ENCODE results near the gene SH3BGR.

The SH3BGR gene

DNA sequence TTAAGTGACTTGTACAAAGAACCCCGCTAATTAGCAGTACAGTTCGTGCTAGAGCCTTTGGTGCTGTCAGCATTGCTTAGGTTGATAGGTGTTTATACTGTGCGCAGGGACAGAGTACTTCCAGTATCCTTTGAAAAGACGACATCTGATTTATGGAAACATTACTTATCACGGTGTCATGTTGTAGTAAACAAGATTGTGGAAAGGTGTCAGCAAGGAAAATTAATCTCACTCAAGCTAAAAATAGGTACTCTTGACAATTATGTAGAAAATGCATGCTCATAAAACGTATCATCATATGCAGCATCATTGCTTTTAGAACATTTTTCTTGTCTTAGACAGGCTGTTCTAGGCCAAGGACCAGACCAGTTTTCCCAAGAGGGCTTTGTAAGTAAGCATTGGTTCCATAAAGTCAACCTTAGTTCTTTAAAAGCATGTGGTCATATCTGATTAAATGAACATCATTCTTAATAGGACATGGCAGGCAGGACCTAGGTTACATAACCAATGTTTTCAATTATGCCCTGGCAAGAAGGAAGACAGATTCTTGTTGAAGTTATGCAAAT lies 33.0 kb downstream of the SH3BGR start:
- no peak overlapping the region for H3K4me3 ChIP-seq (ENCODE audit: low read depth, low read length)
- TF ChIP-seq, protein P1, sequence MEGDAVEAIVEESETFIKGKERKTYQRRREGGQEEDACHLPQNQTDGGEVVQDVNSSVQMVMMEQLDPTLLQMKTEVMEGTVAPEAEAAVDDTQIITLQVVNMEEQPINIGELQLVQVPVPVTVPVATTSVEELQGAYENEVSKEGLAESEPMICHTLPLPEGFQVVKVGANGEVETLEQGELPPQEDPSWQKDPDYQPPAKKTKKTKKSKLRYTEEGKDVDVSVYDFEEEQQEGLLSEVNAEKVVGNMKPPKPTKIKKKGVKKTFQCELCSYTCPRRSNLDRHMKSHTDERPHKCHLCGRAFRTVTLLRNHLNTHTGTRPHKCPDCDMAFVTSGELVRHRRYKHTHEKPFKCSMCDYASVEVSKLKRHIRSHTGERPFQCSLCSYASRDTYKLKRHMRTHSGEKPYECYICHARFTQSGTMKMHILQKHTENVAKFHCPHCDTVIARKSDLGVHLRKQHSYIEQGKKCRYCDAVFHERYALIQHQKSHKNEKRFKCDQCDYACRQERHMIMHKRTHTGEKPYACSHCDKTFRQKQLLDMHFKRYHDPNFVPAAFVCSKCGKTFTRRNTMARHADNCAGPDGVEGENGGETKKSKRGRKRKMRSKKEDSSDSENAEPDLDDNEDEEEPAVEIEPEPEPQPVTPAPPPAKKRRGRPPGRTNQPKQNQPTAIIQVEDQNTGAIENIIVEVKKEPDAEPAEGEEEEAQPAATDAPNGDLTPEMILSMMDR (IDR thresholded peaks at IDR 0.05; ENCODE audit: low read depth, low read length) = no peak
- TF ChIP-seq MYC (IDR thresholded peaks at IDR 0.05; ENCODE audit: low read depth, low read length) = no peak
- TF ChIP-seq POLR2A (IDR thresholded peaks at IDR 0.05; ENCODE audit: extremely low read depth, insufficient read length) = no peak
- TF ChIP-seq, protein P2, sequence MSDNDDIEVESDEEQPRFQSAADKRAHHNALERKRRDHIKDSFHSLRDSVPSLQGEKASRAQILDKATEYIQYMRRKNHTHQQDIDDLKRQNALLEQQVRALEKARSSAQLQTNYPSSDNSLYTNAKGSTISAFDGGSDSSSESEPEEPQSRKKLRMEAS (IDR thresholded peaks at IDR 0.05; ENCODE audit: low read depth, low read length) = no peak
- no peak for DNase-seq (ENCODE audit: low read depth)

DNA sequence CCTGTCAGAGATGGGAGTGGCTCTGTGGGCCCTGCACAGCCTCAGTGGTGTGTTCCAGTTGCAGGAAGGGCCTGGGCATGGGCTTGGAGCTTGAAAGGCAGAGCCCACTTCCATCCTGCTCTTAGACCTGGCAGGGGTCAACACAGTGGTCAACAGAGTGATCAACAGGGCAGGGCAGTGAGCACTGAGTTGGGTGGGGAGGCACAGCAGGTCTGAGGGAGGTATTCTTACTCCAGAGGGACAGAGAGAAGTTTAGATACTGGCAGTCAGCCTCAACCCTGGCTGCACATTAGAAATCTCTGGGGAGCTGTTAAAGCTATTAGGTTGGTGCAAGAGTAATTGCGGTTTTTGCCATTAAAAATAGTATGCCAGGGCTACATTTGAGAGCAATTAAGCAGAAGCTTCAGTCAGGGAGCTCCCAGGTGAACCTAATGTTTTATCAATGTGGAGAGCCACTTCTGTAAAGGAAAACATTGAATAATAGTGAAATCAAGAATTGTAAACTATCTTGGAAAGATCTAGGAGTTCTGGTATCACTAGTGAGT lies 37.7 kb downstream of the SH3BGR start:
- H3K4me3 ChIP-seq (ENCODE audit: low read depth, low read length) = no peak overlapping the region
- TF ChIP-seq, protein P1 (IDR thresholded peaks at IDR 0.05; ENCODE audit: low read depth, low read length) = no peak
- TF ChIP-seq, protein P2 (IDR thresholded peaks at IDR 0.05; ENCODE audit: low read depth, low read length) = no peak
- TF ChIP-seq MYC (IDR thresholded peaks at IDR 0.05; ENCODE audit: low read depth, low read length) = no peak
- no peak for TF ChIP-seq POLR2A (IDR thresholded peaks at IDR 0.05; ENCODE audit: extremely low read depth, insufficient read length)
- DNase-seq (ENCODE audit: low read depth) = peak; percentile 7

DNA sequence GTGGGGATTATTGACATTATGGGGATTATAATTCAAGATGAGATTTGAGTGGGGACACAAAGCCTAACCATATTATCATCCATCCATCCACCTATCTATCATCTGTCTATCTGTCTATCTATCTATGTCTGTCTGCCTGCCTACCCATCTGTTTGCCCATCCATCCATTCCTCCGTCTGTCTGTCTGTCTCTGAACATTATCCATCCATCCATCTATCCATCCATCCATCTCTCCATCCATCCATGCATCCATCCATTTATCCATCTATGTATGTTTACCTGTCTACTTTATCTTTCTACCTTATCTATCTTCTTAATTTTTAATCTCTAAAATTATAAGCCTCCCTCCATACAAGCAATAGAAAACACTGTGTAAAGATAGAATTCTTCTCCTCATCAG lies 47.4 kb downstream of the SH3BGR start:
- DNase-seq (ENCODE audit: low read depth) = no peak
- no peak overlapping the region for H3K4me3 ChIP-seq (ENCODE audit: low read depth, low read length)
- TF ChIP-seq MYC (IDR thresholded peaks at IDR 0.05; ENCODE audit: low read depth, low read length) (no peak), POLR2A (IDR thresholded peaks at IDR 0.05; ENCODE audit: extremely low read depth, insufficient read length) (no peak)
- TF ChIP-seq, protein P2 (IDR thresholded peaks at IDR 0.05; ENCODE audit: low read depth, low read length) = no peak
- TF ChIP-seq, protein P1 (IDR thresholded peaks at IDR 0.05; ENCODE audit: low read depth, low read length) = no peak

DNA sequence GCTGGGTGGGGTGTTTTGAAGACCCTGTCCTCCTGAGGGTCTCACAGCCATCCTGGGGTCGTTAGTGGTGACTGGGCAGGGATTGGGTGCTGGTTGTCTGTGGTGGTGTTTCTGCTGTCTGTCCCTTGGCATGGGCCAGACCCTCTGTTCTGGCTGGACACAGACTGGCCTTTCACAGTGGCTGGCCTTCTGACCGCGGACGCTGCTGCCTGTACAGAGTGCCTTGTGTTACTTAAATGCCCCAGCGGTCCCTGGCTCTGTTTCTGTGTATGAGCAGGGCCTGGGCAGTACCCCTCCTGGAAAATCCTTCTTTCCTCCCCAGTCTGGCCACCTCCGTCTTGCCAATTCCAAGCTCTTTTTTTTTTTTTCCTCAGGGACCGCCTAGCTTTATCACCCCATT lies 50.9 kb downstream of the SH3BGR start:
- TF ChIP-seq, protein P1 (IDR thresholded peaks at IDR 0.05; ENCODE audit: low read depth, low read length) = no peak
- TF ChIP-seq, protein P2 (IDR thresholded peaks at IDR 0.05; ENCODE audit: low read depth, low read length) = no peak
- TF ChIP-seq MYC (IDR thresholded peaks at IDR 0.05; ENCODE audit: low read depth, low read length) (no peak), POLR2A (IDR thresholded peaks at IDR 0.05; ENCODE audit: extremely low read depth, insufficient read length) (no peak)
- no peak for DNase-seq (ENCODE audit: low read depth)
- no peak overlapping the region for H3K4me3 ChIP-seq (ENCODE audit: low read depth, low read length)

DNA sequence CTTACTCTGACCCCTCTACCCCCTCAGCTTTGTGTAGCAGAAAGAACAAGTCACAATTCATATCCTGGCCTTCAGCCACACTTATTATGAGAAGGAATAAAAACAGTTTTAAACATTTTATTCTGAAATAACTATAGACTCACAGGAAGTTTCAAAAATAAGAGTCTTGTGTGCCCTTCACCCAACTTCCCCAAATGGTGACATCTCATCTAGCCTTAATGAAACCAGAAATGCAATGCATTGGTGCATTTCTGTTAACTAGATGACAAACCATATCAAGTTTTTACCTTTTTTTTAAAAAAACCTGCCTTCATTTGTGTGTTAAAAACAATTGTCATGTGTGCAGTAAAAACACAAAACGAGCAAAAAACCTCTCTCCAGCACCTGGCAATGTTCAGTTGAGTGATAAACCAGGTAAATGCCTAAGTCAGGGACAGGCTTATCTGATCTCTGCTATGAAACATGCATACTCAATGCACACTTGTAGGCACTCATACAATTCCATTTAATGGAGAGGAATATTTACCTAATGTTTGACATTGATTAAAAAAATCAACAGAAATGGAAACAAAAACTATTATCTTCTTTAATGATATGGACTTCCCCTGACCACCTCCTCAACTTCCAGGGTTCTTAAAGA lies 51.5 kb downstream of the SH3BGR start:
- TF ChIP-seq, protein P2 (IDR thresholded peaks at IDR 0.05; ENCODE audit: low read depth, low read length) = no peak
- TF ChIP-seq POLR2A (IDR thresholded peaks at IDR 0.05; ENCODE audit: extremely low read depth, insufficient read length) (no peak), MYC (IDR thresholded peaks at IDR 0.05; ENCODE audit: low read depth, low read length) (no peak)
- TF ChIP-seq, protein P1 (IDR thresholded peaks at IDR 0.05; ENCODE audit: low read depth, low read length) = no peak
- peak; percentile 14 for DNase-seq (ENCODE audit: low read depth)
- no peak overlapping the region for H3K4me3 ChIP-seq (ENCODE audit: low read depth, low read length)
